SK-N-SH (cell line): ENCODE results near the gene CCSER1. TPM values are rescaled to one million over a fixed set of nuclear protein-coding genes. Genes with fewer than 3 reads are reported as not detected.

Source experiments
- CTCF ChIA-PET: fragments of 300-600, 350-600 bp; formaldehyde crosslinking; extraction: SDS; loops from one replicate; lab custom pipeline; 2021; lab: Yijun Ruan, JAX
- POLR2A ChIA-PET: fragments of 350-600 bp; sonication (Branson Sonifier 250); formaldehyde crosslinking; extraction: SDS; loops from one replicate; lab custom pipeline; 2020; ENCODE audit warnings: antibody characterized with exemption, inconsistent platforms; lab: Yijun Ruan, JAX
- DNase-seq: peaks from one replicate; pipeline ENCODE4 v3.0.0; 2012
- H2AFZ ChIP-seq: fragments of 200-600 bp; sonication (generic); 2 replicates; pipeline ENCODE4 v1.8.1; 2016; ENCODE audit warnings: antibody characterized with exemption, mild to moderate bottlenecking, low read depth
- H3F3A ChIP-seq: fragments of 200-600 bp; sonication (generic); replicated peaks from 2 replicates; pipeline ENCODE3; 2016; ENCODE audit warnings: antibody characterized with exemption, mild to moderate bottlenecking; ENCODE audit not compliant: insufficient read depth
- H3K27ac ChIP-seq, 2 experiments: fragments of 200-500 bp in 1 of 2; fragments of 200-600 bp in 1 of 2; sonication (Bioruptor generic) in 1 of 2; sonication (generic), shearing (Covaris generic) in 1 of 2; 2 replicates each; pipeline versions ENCODE4 v1.5.1 to v1.6.1; 2014 to 2016; ENCODE audit warnings: low read depth in 2 of 2, inconsistent platforms in 1 of 2, low read length in 1 of 2, mild to moderate bottlenecking in 1 of 2, mixed read lengths in 1 of 2
- H3K27me3 ChIP-seq: fragments of 200-600 bp; sonication (generic), shearing (Covaris generic); 2 replicates; pipeline ENCODE4 v1.6.1; 2016; ENCODE audit warnings: mixed run types; ENCODE audit not compliant: insufficient read depth
- H3K36me3 ChIP-seq, 2 experiments: fragments of 200-500 bp in 1 of 2; fragments of 200-600 bp in 1 of 2; sonication (Bioruptor generic) in 1 of 2; sonication (generic) in 1 of 2; replicated peaks in 1 of 2; 2 replicates each; pipeline versions ENCODE3 to v1.5.1; 2014 to 2016; ENCODE audit warnings: low read length in 1 of 2, mild to moderate bottlenecking in 1 of 2; ENCODE audit not compliant: insufficient read depth in 2 of 2, control insufficient read depth in 1 of 2
- H3K4me1 ChIP-seq, 2 experiments: fragments of 200-500 bp in 1 of 2; fragments of 200-600 bp in 1 of 2; sonication (Bioruptor generic) in 1 of 2; sonication (generic), shearing (Covaris generic) in 1 of 2; 2 replicates each; pipeline versions ENCODE4 v1.5.1 to v1.6.1; 2014 to 2016; ENCODE audit warnings: low read depth in 1 of 2, low read length in 1 of 2, mixed run types in 1 of 2; ENCODE audit not compliant: insufficient read depth in 2 of 2, control insufficient read depth in 1 of 2
- H3K4me2 ChIP-seq: fragments of 200-600 bp; sonication (generic), shearing (Covaris generic); 2 replicates; pipeline ENCODE4 v1.6.1; 2017; ENCODE audit warnings: mixed run types
- H3K4me3 ChIP-seq, 2 experiments: fragments of 200-500 bp in 1 of 2; fragments of 200-600 bp in 1 of 2; sonication (Bioruptor generic) in 1 of 2; sonication (generic), shearing (Covaris generic) in 1 of 2; 2 replicates each; pipeline versions ENCODE4 v1.5.1 to v1.8.1; 2014 to 2016; ENCODE audit warnings: low read depth in 2 of 2, inconsistent platforms in 1 of 2, low read length in 1 of 2, mild to moderate bottlenecking in 1 of 2, mixed read lengths in 1 of 2, moderate library complexity in 1 of 2
- H3K79me2 ChIP-seq: fragments of 200-600 bp; sonication (generic); 2 replicates; pipeline ENCODE4 v1.8.1; 2017; ENCODE audit warnings: mild to moderate bottlenecking; ENCODE audit not compliant: insufficient read depth
- H3K9ac ChIP-seq: fragments of 200-600 bp; sonication (generic); 2 replicates; pipeline ENCODE4 v1.6.1; 2017; ENCODE audit warnings: mixed run types
- H3K9me2 ChIP-seq: fragments of 200-600 bp; sonication (generic); 2 replicates; pipeline ENCODE4 v1.6.1; 2017; ENCODE audit warnings: mixed run types
- H3K9me3 ChIP-seq: fragments of 200-600 bp; sonication (generic); 2 replicates; pipeline ENCODE4 v1.6.1; 2017; ENCODE audit warnings: mixed run types, mild to moderate bottlenecking, moderate library complexity
- H4K20me1 ChIP-seq: fragments of 200-600 bp; sonication (generic); 2 replicates; pipeline ENCODE4 v1.6.1; 2017; ENCODE audit warnings: mild to moderate bottlenecking, mixed run types; ENCODE audit not compliant: insufficient read depth
- CHD2 ChIP-seq: fragments of 150-350 bp; IDR thresholded peaks from 2 replicates; pipeline ENCODE4 v1.6.1; 2018; ENCODE audit warnings: low read length; ENCODE audit not compliant: partially characterized antibody
- EP300 ChIP-seq, 2 experiments: IDR thresholded peaks; 2 replicates each; pipeline versions ENCODE4 v1.4.0 to v1.6.1; 2012; ENCODE audit warnings: borderline replicate concordance in 1 of 2, low read depth in 1 of 2, low read length in 1 of 2
- FOSL2 ChIP-seq: IDR thresholded peaks from 2 replicates; pipeline ENCODE4 v1.4.0; 2012; ENCODE audit warnings: low read depth, mild to moderate bottlenecking, moderate library complexity, borderline replicate concordance
- FOXJ3 ChIP-seq: sonication (generic); formaldehyde crosslinking; IDR thresholded peaks from 2 replicates; pipeline ENCODE4 v1.5.1; 2020; ENCODE audit warnings: mild to moderate bottlenecking, missing genetic modification reagents
- FOXM1 ChIP-seq: IDR thresholded peaks from 2 replicates; pipeline ENCODE4 v1.4.0; 2012; ENCODE audit warnings: low read depth, mild to moderate bottlenecking
- GABPA ChIP-seq: IDR thresholded peaks from 2 replicates; pipeline ENCODE4 v1.4.0; 2012; ENCODE audit warnings: low read depth, mild to moderate bottlenecking
- MEF2A ChIP-seq: IDR thresholded peaks from 2 replicates; pipeline ENCODE4 v1.4.0; 2012; ENCODE audit warnings: low read depth, borderline replicate concordance
- MXI1 ChIP-seq: IDR thresholded peaks from 2 replicates; pipeline ENCODE4 v1.6.1; 2012; ENCODE audit warnings: mild to moderate bottlenecking, low read depth, low read length, improper control_type of control experiment
- POLR2AphosphoS5 ChIP-seq: IDR thresholded peaks from 2 replicates; pipeline ENCODE4 v1.6.1; 2012; ENCODE audit warnings: low read depth, low read length
- RAD21 ChIP-seq: IDR thresholded peaks from 2 replicates; pipeline ENCODE4 v1.6.1; 2012; ENCODE audit warnings: mild to moderate bottlenecking, low read length
- RFX5 ChIP-seq: IDR thresholded peaks from 2 replicates; pipeline ENCODE4 v1.6.1; 2012; ENCODE audit warnings: mild to moderate bottlenecking, improper control_type of control experiment, low read length
- SIN3A ChIP-seq: IDR thresholded peaks from 2 replicates; pipeline ENCODE4 v1.6.1; 2012; ENCODE audit warnings: low read depth, mild to moderate bottlenecking, low read length, moderate library complexity, borderline replicate concordance
- SMC3 ChIP-seq: IDR thresholded peaks from 2 replicates; pipeline ENCODE4 v1.6.1; 2012; ENCODE audit warnings: low read depth, low read length, improper control_type of control experiment
- TAF1 ChIP-seq: IDR thresholded peaks from 2 replicates; pipeline ENCODE4 v1.6.1; 2012; ENCODE audit warnings: low read depth, mild to moderate bottlenecking, low read length, moderate library complexity, borderline replicate concordance
- TCF12 ChIP-seq: IDR thresholded peaks from 2 replicates; pipeline ENCODE4 v1.4.0; 2012
- TEAD4 ChIP-seq: IDR thresholded peaks from 2 replicates; pipeline ENCODE4 v1.4.0; 2012; ENCODE audit warnings: mild to moderate bottlenecking, borderline replicate concordance; ENCODE audit not compliant: insufficient read depth
- YY1 ChIP-seq: IDR thresholded peaks from 2 replicates; pipeline ENCODE4 v1.4.0; 2012; ENCODE audit warnings: low read depth, mild to moderate bottlenecking
- WGBS: methylation state at CpG from one replicate; pipeline ENCODE4 v1.1.6; 2017; ENCODE audit warnings: low lambda C conversion rate; 5-methylcytosine and 5-hydroxymethylcytosine counted together
- polyA plus RNA-seq, 3 experiments: library from polyadenylated mRNA; depleted of rRNA; stranded (reverse); fragments of >200 nt; gene quantifications; 2 replicates each; pipeline ENCODE4 v1.2.3, GENCODE V29; 2012
- TF ChIP-seq, protein P1 (sequence below): fragments of 200-600 bp; sonication (generic); IDR thresholded peaks from 2 replicates; pipeline ENCODE4 v1.6.1; 2017; ENCODE audit warnings: antibody characterized with exemption, mild to moderate bottlenecking, moderate library complexity

Gene CCSER1
- 0.02 and 0.05 TPM in 2 replicates for polyA plus RNA-seq (2012; rRNA removed)
- 0.01 and 0.18 TPM in 2 replicates for polyA plus RNA-seq (2012; cell fraction: cytosol; rRNA removed)
- polyA plus RNA-seq (2012; cell fraction: nucleus; rRNA removed), result 0.02 TPM in 2 replicates

DNA sequence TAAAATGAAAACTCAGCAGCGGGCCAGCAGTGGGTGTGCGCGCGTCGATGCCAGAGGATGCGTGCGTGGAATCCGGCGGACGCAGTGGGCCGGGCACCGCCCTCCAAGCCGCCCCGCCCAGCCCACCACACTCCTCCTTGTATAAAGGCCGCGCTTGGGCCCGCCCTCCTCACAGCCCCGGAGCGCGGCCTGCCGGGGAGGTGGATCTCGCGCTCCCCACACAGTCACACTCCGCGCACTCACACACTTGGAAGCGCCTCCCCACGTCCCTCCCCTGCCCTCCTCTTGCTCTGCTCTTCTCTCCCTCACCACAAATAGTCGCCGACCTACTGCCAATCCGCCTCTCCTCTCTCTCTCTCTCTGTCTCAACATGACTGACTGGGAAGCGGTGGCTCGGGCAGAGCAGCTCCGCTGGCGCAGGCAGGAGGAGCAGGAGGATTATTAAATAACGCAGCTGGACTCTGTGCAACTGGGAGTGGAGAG is at the start of gene CCSER1:
Gene CCSER1 (plus strand): TSS at position 172 of the 483 bp plus-strand sequence.
- no peaks in the 10 kb centered on the region for H3F3A ChIP-seq
- under 1% methylated on average over 15 of the region's 35 CpGs for WGBS
- H3K36me3 ChIP-seq, result no peaks in the 10 kb centered on the region
- H3K4me2 ChIP-seq, result peak within 1 kb of the TSS; percentile 81
- no peaks in the 10 kb centered on the region for H3K79me2 ChIP-seq
- H3K27ac ChIP-seq, result peak within 1 kb of the TSS in 1 of 2 experiments; percentile 84; a peak in 2 of 4 replicates
- H3K4me3 ChIP-seq, result peak within 1 kb of the TSS; percentile 52 to 56
- H3K4me1 ChIP-seq, result no peaks in the 10 kb centered on the region; a peak in 2 of 4 replicates
- no peak within 1 kb of the TSS for H3K9ac ChIP-seq
- ChIA-PET CTCF (interaction anchor here (1.1 to 2.1 kb wide), 3 partner anchors 10 to 166 kb away, joined by 6 to 7 read pairs (median 7); no protein-coding TSS in a partner anchor), POLR2A (interaction anchor here (0.6 to 1.0 kb wide), 4 partner anchors 8 to 108 kb away, joined by 3 to 5 read pairs (median 3); no protein-coding TSS in a partner anchor)
- peaks cover 11% of the 10 kb centered on the region for H3K27me3 ChIP-seq
- TF ChIP-seq MEF2A (no peak), RFX5 (no peak), GABPA (no peak), CHD2 (peak; percentile 71), TAF1 (no peak), MXI1 (no peak; the same call in none of the 2 replicates), SMC3 (0 out of 2 replicates have a peak, but pooled peaks have one; percentile 1), POLR2AphosphoS5 (peak; percentile 46; the same call in 1 of the 2 replicates), FOXJ3 (no peak), SIN3A (no peak), YY1 (no peak), RAD21 (peak; percentile 32), FOXM1 (no peak)
- TF ChIP-seq, protein P1, sequence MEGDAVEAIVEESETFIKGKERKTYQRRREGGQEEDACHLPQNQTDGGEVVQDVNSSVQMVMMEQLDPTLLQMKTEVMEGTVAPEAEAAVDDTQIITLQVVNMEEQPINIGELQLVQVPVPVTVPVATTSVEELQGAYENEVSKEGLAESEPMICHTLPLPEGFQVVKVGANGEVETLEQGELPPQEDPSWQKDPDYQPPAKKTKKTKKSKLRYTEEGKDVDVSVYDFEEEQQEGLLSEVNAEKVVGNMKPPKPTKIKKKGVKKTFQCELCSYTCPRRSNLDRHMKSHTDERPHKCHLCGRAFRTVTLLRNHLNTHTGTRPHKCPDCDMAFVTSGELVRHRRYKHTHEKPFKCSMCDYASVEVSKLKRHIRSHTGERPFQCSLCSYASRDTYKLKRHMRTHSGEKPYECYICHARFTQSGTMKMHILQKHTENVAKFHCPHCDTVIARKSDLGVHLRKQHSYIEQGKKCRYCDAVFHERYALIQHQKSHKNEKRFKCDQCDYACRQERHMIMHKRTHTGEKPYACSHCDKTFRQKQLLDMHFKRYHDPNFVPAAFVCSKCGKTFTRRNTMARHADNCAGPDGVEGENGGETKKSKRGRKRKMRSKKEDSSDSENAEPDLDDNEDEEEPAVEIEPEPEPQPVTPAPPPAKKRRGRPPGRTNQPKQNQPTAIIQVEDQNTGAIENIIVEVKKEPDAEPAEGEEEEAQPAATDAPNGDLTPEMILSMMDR, result no peak
- H3K9me3 ChIP-seq, result no peaks in the 10 kb centered on the region
- 0 out of 2 replicates have a peak within 1 kb of the TSS, but pooled peaks have one; percentile 72 for H2AFZ ChIP-seq
- H4K20me1 ChIP-seq, result no peaks in the 10 kb centered on the region
- peak; percentile 90 for DNase-seq
- H3K9me2 ChIP-seq, result no peaks in the 10 kb centered on the region

DNA sequence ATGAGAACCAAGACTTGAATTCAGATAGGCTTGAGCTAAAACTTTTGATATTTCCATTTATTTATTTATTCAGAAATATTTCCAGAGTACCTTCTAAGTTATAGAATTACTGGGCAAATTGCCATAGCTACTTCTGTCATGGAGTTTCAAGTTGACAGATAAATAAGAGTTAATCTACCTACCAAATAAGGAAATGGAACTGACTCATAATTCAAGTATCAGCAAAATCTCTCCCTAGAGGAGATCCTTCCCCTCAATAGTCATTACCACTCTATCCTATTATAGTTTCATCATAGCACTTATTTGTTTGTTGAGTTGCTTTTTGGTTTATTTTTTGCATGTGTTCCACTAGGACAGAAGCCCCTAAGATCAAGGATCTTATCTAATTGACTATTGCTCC is 48.8 kb upstream of the CCSER1 start:
- no peaks in the 10 kb centered on the region for H3K27me3 ChIP-seq
- no peaks in the 10 kb centered on the region for H3K79me2 ChIP-seq
- no peak overlapping the region for H3K27ac ChIP-seq
- CTCF ChIA-PET, result interaction anchor here (0.6 kb wide), 2 partner anchors 144 to 224 kb away, joined by 3 to 4 read pairs; no protein-coding TSS in a partner anchor
- H3K4me2 ChIP-seq, result no peak overlapping the region
- no peak overlapping the region for H2AFZ ChIP-seq
- H3K4me1 ChIP-seq, result peaks cover 0 to 5% of the 10 kb centered on the region in 2 experiments; a peak in 2 of 4 replicates
- H3K9ac ChIP-seq, result no peak overlapping the region
- H4K20me1 ChIP-seq, result no peaks in the 10 kb centered on the region
- no peaks in the 10 kb centered on the region for H3F3A ChIP-seq
- no peak for TF ChIP-seq FOXJ3
- TF ChIP-seq TEAD4, result no peak
- TF ChIP-seq TCF12, result no peak
- no peak for TF ChIP-seq FOSL2
- TF ChIP-seq YY1, result no peak
- TF ChIP-seq MEF2A, result no peak
- no peak for TF ChIP-seq MXI1
- no peak for TF ChIP-seq EP300 (IDR thresholded peaks at IDR 0.05; ENCODE audit: borderline replicate concordance in 1 of 2, low read depth in 1 of 2, low read length in 1 of 2)
- no peak for TF ChIP-seq CHD2
- no peaks in the 10 kb centered on the region for H3K9me2 ChIP-seq
- H3K9me3 ChIP-seq, result no peaks in the 10 kb centered on the region
- no peaks in the 10 kb centered on the region for H3K36me3 ChIP-seq
- DNase-seq, result no peak
- POLR2A ChIA-PET, result no interaction called here
- no peak overlapping the region for H3K4me3 ChIP-seq
